GM19324 (cell line): ENCODE results near the gene DAZAP2.
"Not testable (repeated sequence)": the region's sequence is repeated elsewhere in the genome, so short reads cannot be mapped to it uniquely, and the experiment has no call there.

Source experiments
- ATAC-seq: cut with Tn5 transposase; IDR thresholded peaks from one replicate; pipeline ENCODE4 v1.9.1; 2021; ENCODE audit warnings: mild to moderate bottlenecking, moderate library complexity; ENCODE audit not compliant: unreplicated experiment, low FRiP score

Gene DAZAP2

DNA sequence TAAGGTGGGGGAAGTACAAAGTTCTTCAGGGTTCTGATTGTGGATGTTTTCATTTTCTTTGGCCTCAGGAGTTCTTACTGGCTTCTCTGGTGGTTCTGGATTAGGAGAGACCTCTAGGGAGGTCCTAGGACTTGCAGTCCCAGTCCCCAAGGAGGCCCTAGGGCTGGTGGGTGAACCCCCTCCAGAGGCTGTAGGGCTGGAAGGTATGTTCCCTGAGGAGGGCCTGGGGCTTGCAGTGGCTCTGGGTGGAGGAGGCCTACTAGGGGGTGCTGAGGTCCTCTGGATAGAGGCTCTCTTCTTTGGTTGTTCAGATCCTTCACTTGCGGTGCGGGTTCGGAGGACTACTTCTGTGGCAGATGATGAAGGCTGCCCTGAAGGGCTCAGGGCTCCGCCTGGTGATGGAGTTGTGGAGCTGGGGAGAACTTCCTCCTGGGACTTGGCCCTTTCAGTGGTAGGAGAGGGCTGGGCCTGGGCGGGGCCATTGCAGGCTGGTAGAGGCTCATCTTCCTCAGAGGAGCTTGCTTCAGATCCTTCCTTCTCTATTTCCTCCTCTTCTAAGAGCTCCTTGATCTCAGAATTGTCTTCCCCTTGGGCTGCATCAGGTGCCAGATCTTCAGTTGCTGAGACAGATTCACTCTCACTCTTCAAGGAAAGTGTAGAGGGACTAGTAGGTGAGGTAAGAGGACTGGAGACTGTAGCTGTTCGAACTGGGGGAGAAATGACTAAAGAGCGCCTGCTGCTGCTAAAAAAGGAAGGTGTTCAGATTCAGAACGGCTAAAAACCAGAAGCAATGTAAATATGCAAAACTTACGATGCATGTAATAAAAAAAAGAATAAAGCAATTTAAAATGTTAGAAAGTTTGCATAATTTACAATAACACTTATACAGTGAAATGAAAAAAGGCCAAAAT is 53.2 kb downstream of the DAZAP2 start:
- not testable (repeated sequence) for ATAC-seq
